Measurements from ENCODE around the gene PRKN.

Gene PRKN

DNA sequence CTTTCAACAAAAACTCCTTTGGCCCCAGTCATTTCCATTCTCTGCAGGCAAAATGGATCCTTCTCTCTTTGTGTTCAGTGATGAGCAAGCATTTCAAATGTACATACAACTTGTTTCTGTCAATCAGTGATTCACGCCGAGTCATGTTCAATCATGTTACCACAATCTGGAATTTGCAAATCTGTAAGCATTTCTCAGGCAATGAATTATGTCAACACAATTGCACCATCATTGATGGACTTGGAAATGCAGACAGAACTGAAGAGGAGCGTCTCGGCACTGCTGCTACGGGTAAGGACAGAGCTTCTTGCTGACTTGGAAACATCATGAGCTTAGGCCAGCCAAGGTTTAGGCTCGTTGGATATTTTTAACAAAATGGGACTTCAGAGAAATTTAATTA is 1320.9 kb downstream of the PRKN start:
- Histone ChIP-seq H3K4me3 (ENCODE audit: low read length) (no peak overlapping the region), H3K79me2 (ENCODE audit: low read length) (no peaks in the 10 kb centered on the region), H3K36me3 (replicated peaks; ENCODE audit: low read depth, low read length) (no peaks in the 10 kb centered on the region), H2AFZ (ENCODE audit: low read depth, low read length) (no peak overlapping the region), H3K27ac (ENCODE audit: low read length) (no peak overlapping the region), H3K4me1 (ENCODE audit: low read length) (peaks cover 15% of the 10 kb centered on the region), H3K4me2 (ENCODE audit: low read length) (peak overlapping the region; percentile 17; the same call in 1 of the 2 replicates), H4K20me1 (ENCODE audit: insufficient read depth, low read length) (no peaks in the 10 kb centered on the region), H3K27me3 (ENCODE audit: low read depth, low read length) (no peaks in the 10 kb centered on the region), H3K9me3 (ENCODE audit: insufficient read depth, low read length) (no peaks in the 10 kb centered on the region), H3K9ac (ENCODE audit: low read length) (no peak overlapping the region)
- no peak for TF ChIP-seq EZH2phosphoT487 (IDR thresholded peaks at IDR 0.05; ENCODE audit: low read depth)

DNA sequence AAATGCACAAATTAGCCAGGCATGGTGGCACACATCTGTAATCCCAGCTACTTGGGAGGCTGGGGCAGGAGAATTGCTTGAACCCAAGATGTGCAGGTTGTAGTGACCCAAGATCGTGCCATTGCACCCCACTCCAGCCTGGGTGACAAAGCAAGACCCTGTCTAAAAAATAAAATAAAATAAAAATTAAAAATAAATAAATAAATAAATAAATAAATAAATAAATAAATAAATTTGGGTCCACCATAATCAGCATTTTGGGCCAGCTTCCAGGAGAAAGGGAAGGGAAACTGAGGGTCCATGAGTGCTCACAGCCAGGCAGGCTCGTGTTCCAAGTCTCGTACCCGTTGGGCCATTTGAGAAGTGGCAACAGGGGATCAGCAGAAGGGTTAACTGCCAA is 1322.1 kb downstream of the PRKN start:
- Histone ChIP-seq H3K4me1 (ENCODE audit: low read length) (peaks cover 15% of the 10 kb centered on the region), H2AFZ (ENCODE audit: low read depth, low read length) (no peak overlapping the region), H3K27me3 (ENCODE audit: low read depth, low read length) (no peaks in the 10 kb centered on the region), H3K79me2 (ENCODE audit: low read length) (no peaks in the 10 kb centered on the region), H3K36me3 (replicated peaks; ENCODE audit: low read depth, low read length) (no peaks in the 10 kb centered on the region), H3K4me3 (ENCODE audit: low read length) (no peak overlapping the region), H3K4me2 (ENCODE audit: low read length) (no peak overlapping the region), H4K20me1 (ENCODE audit: insufficient read depth, low read length) (no peaks in the 10 kb centered on the region), H3K9ac (ENCODE audit: low read length) (no peak overlapping the region), H3K9me3 (ENCODE audit: insufficient read depth, low read length) (no peaks in the 10 kb centered on the region), H3K27ac (ENCODE audit: low read length) (no peak overlapping the region)
- no peak for TF ChIP-seq EZH2phosphoT487 (IDR thresholded peaks at IDR 0.05; ENCODE audit: low read depth)
- TF ChIP-seq, protein P1, sequence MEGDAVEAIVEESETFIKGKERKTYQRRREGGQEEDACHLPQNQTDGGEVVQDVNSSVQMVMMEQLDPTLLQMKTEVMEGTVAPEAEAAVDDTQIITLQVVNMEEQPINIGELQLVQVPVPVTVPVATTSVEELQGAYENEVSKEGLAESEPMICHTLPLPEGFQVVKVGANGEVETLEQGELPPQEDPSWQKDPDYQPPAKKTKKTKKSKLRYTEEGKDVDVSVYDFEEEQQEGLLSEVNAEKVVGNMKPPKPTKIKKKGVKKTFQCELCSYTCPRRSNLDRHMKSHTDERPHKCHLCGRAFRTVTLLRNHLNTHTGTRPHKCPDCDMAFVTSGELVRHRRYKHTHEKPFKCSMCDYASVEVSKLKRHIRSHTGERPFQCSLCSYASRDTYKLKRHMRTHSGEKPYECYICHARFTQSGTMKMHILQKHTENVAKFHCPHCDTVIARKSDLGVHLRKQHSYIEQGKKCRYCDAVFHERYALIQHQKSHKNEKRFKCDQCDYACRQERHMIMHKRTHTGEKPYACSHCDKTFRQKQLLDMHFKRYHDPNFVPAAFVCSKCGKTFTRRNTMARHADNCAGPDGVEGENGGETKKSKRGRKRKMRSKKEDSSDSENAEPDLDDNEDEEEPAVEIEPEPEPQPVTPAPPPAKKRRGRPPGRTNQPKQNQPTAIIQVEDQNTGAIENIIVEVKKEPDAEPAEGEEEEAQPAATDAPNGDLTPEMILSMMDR (IDR thresholded peaks at IDR 0.05; ENCODE audit: low read depth, low read length): no peak

DNA sequence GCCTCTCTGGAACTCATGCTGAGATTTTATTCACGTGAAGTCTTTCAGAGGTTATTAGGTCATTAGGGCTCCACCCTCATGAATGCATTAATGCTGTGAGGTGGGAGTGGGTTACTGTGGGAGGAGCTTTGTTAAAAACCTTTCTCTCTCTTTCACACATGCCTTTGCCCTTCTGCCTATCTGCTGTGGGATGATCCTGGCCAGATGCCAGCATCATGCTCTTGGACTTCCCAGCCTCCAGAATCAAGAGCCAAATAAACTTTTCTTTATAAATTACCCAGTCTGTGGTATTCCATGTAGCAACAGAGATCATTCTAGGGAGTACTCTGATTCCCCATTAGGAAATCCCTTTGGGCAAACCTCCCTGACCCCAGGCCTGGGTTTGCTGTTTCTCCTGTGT is 1323.8 kb downstream of the PRKN start:
- Histone ChIP-seq H3K9me3 (ENCODE audit: insufficient read depth, low read length) (no peaks in the 10 kb centered on the region), H2AFZ (ENCODE audit: low read depth, low read length) (no peak overlapping the region), H3K27me3 (ENCODE audit: low read depth, low read length) (no peaks in the 10 kb centered on the region), H3K36me3 (replicated peaks; ENCODE audit: low read depth, low read length) (no peaks in the 10 kb centered on the region), H3K9ac (ENCODE audit: low read length) (no peak overlapping the region), H3K4me3 (ENCODE audit: low read length) (no peak overlapping the region), H4K20me1 (ENCODE audit: insufficient read depth, low read length) (no peaks in the 10 kb centered on the region), H3K4me1 (ENCODE audit: low read length) (peaks cover 15% of the 10 kb centered on the region), H3K27ac (ENCODE audit: low read length) (no peak overlapping the region), H3K79me2 (ENCODE audit: low read length) (no peaks in the 10 kb centered on the region), H3K4me2 (ENCODE audit: low read length) (no peak overlapping the region)
- no peak for TF ChIP-seq EZH2phosphoT487 (IDR thresholded peaks at IDR 0.05; ENCODE audit: low read depth)
- TF ChIP-seq, protein P1 (IDR thresholded peaks at IDR 0.05; ENCODE audit: low read depth, low read length): no peak

DNA sequence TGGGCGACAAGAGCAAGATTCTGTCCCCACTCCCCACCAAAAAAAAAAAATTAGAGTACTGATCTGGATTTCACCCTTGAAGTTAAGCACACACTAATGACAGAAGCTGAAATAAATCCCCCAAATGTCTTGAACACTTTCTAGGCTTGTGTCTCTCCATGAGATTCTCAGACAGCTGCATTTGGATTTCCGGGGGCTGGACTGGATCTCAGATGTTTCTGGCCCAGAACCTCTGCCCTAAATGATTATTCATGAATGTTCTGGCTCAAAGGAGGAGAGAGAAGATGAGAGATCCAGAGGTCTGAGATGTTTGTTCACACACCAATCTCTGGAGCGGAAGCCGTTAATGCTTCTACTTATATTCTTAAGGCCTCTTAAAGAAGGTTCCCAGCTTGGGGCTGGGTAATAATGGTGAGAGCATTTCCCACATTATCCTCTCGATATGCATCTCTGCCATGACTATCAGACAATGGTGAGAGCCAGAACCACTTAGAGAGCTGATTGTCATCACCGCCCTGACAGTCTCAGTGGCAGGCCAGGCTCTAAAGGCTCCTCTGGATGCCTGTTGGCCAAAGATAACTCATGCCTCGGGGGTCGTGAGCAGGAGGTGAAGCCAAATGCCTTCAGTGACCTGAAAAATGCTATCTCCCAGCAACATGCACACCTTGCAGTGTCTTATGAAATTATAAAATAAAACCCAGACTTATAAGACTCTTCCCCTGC is 1325.8 kb downstream of the PRKN start:
- peaks cover 6% of the 10 kb centered on the region for H3K4me1 ChIP-seq (ENCODE audit: low read length)
- TF ChIP-seq, protein P1 (IDR thresholded peaks at IDR 0.05; ENCODE audit: low read depth, low read length): no peak
- no peak for TF ChIP-seq EZH2phosphoT487 (IDR thresholded peaks at IDR 0.05; ENCODE audit: low read depth)

More for the DNA sequence above, 1325.8 kb downstream of the PRKN start:
- Histone ChIP-seq H3K79me2 (ENCODE audit: low read length) (no peaks in the 10 kb centered on the region), H3K4me3 (ENCODE audit: low read length) (no peak overlapping the region), H4K20me1 (ENCODE audit: insufficient read depth, low read length) (no peaks in the 10 kb centered on the region), H2AFZ (ENCODE audit: low read depth, low read length) (no peak overlapping the region), H3K27ac (ENCODE audit: low read length) (no peak overlapping the region), H3K36me3 (replicated peaks; ENCODE audit: low read depth, low read length) (no peaks in the 10 kb centered on the region), H3K4me2 (ENCODE audit: low read length) (no peak overlapping the region), H3K9ac (ENCODE audit: low read length) (no peak overlapping the region), H3K9me3 (ENCODE audit: insufficient read depth, low read length) (no peaks in the 10 kb centered on the region), H3K27me3 (ENCODE audit: low read depth, low read length) (peaks cover 19% of the 10 kb centered on the region)

Data from OCI-LY3 (cell line).